ENCODE results near the gene IPCEF1. TPM values are rescaled to one million over a fixed set of nuclear protein-coding genes. Genes with fewer than 3 reads are reported as not detected.

Gene IPCEF1
- total and polyA plus RNA-seq, 2 of the 4 experiments (the other 2 are of a cell fraction) = under 0.01 to 0.03 TPM

- no peaks in the 10 kb centered on the region for H3K36me3 ChIP-seq (ENCODE audit: control insufficient read depth, insufficient read depth, low read length)
- ChIA-PET CTCF (interaction anchor here (0.8 kb wide), 1 partner anchor 27 kb away, joined by 7 read pairs; no protein-coding TSS in a partner anchor), POLR2A (ENCODE audit: unreplicated experiment) (no interaction called here)
- H3K4ac ChIP-seq (ENCODE audit: low read depth, low read length) = no peak overlapping the region
- no peak overlapping the region for H2BK5ac ChIP-seq (ENCODE audit: low read depth, low read length, poor library complexity, severe bottlenecking)
- no peak overlapping the region for H4K91ac ChIP-seq (ENCODE audit: insufficient read depth, low read depth, low read length)
- no peak for TF ChIP-seq MAZ (IDR thresholded peaks at IDR 0.05; ENCODE audit: borderline replicate concordance, low read depth, low read length)
- no peak for TF ChIP-seq NFE2L2 (IDR thresholded peaks at IDR 0.05; ENCODE audit: low read depth, low read length)
- no peak for TF ChIP-seq RAD21 (IDR thresholded peaks at IDR 0.05; ENCODE audit: low read length)
- TF ChIP-seq FOS (IDR thresholded peaks at IDR 0.05; ENCODE audit: low read depth, low read length) = no peak
- TF ChIP-seq BHLHE40 (IDR thresholded peaks at IDR 0.05; ENCODE audit: low read depth, low read length) = no peak
- no peak for TF ChIP-seq POLR2A (IDR thresholded peaks at IDR 0.05; ENCODE audit: low read depth, low read length)
- TF ChIP-seq CHD1 (IDR thresholded peaks at IDR 0.05; ENCODE audit: low read depth, low read length) = no peak
- no peak for TF ChIP-seq MXI1 (IDR thresholded peaks at IDR 0.05; ENCODE audit: borderline replicate concordance, low read depth, low read length)
- no peak for TF ChIP-seq CEBPB (IDR thresholded peaks at IDR 0.05; ENCODE audit: low read depth, low read length)
- no peak for TF ChIP-seq RCOR1 (IDR thresholded peaks at IDR 0.05; ENCODE audit: insufficient replicate concordance, low read length)
- no peak for TF ChIP-seq CTCF (conservative IDR thresholded peaks at IDR 0.05; ENCODE audit: low read depth, low read length)
- no peak for TF ChIP-seq USF2 (IDR thresholded peaks at IDR 0.05; ENCODE audit: low read depth, low read length)
- no peak for TF ChIP-seq SMC3 (IDR thresholded peaks at IDR 0.05; ENCODE audit: low read depth, low read length)
- no peak for TF ChIP-seq MAFK (IDR thresholded peaks at IDR 0.05; ENCODE audit: low read depth, low read length)
- no peak for TF ChIP-seq RFX5 (IDR thresholded peaks at IDR 0.05; ENCODE audit: low read depth, low read length)
- no peak for TF ChIP-seq ELK1 (IDR thresholded peaks at IDR 0.05; ENCODE audit: borderline replicate concordance, low read depth, low read length)
- H3K27me3 ChIP-seq (ENCODE audit: control insufficient read depth, insufficient read depth, low read length) = no peaks in the 10 kb centered on the region
- dilution Hi-C loops (cut with HindIII; ENCODE audit: low sequenced_read_pairs, unreplicated experiment) (no loop called here), in situ Hi-C loops (cut with MboI; ENCODE audit: low sequenced_read_pairs) (no loop called here), intact Hi-C loops (cut with micrococcal nuclease) (no loop called here)
- H3K9me3 ChIP-seq (ENCODE audit: control insufficient read depth, insufficient read depth, low read length) = peaks cover 3% of the 10 kb centered on the region; the same call in 1 of the 2 replicates
- H3K9ac ChIP-seq (ENCODE audit: low read depth, low read length) = no peak overlapping the region
- no peak for DNase-seq
- H2BK120ac ChIP-seq (ENCODE audit: low read depth, low read length) = no peak overlapping the region
- WGBS, 2 experiments (ENCODE audit: extremely low coverage in 2 of 2, insufficient read length in 1 of 2) = 81% methylated on average over 6 of the region's 8 CpGs; no CpG with 5 or more reads in 1 of the 2 experiments
- H4K5ac ChIP-seq (ENCODE audit: low read depth, low read length) = no peak overlapping the region
- H3K56ac ChIP-seq (ENCODE audit: extremely low read depth, insufficient read depth, low read length) = no peak overlapping the region
- H3K4me1 ChIP-seq (ENCODE audit: control insufficient read depth, insufficient read depth, low read length) = peaks cover 8% of the 10 kb centered on the region
- no peak overlapping the region for H2BK20ac ChIP-seq (ENCODE audit: low read depth, low read length)
- H3K79me1 ChIP-seq (ENCODE audit: low read depth in 1 of 2, low read length in 2 of 2) = no peaks in the 10 kb centered on the region
- no peak overlapping the region for H2AFZ ChIP-seq (replicated peaks; ENCODE audit: low read length, poor library complexity)
- no peak overlapping the region for H3K23ac ChIP-seq (ENCODE audit: low read depth, low read length)
- no peak overlapping the region for H3K4me3 ChIP-seq (ENCODE audit: insufficient read depth, low read depth, low read length)
- H3K9me1 ChIP-seq (ENCODE audit: insufficient read depth, low read length) = peaks cover 6% of the 10 kb centered on the region; the same call in 1 of the 2 replicates
- no peak overlapping the region for H2BK15ac ChIP-seq (ENCODE audit: low read depth, low read length)
- H2AK9ac ChIP-seq (replicated peaks; ENCODE audit: low read depth, low read length, poor library complexity) = no peak overlapping the region
- H3K18ac ChIP-seq (ENCODE audit: low read depth, low read length) = no peak overlapping the region
- no peak for ATAC-seq (ENCODE audit: low read depth)
- no peak overlapping the region for H3K4me2 ChIP-seq (ENCODE audit: low read depth, low read length)
- no peak overlapping the region for H2AK5ac ChIP-seq (ENCODE audit: low read depth, low read length)
- H3K27ac ChIP-seq (ENCODE audit: insufficient read depth, low read length) = no peak overlapping the region
- BruUV-seq (replicated peaks) = no TSS peak
- peaks cover 4% of the 10 kb centered on the region; the same call in 1 of the 2 replicates for H4K20me1 ChIP-seq (ENCODE audit: insufficient read depth, low read length)
- H4K8ac ChIP-seq (ENCODE audit: low read depth in 2 of 2, low read length in 2 of 2) = no peak overlapping the region
- no peak overlapping the region for H3K14ac ChIP-seq (replicated peaks; ENCODE audit: low read depth, low read length)
Observed at GRCh38 chr6:154382740-154383139, 26.1 kb upstream of the IPCEF1 start.
